PC-9 (cell line): Measurements from ENCODE around the gene CMBL. TPM values are rescaled to one million over a fixed set of nuclear protein-coding genes. Genes with fewer than 3 reads are reported as not detected.

Experiments used
- BruUV-seq: library from RNA; stranded (reverse); fragments of 400-500 nt; replicated peaks from 2 replicates; lab custom pipeline; 2021; lab: Mats Ljungman, UMichigan
- CTCF ChIA-PET: fragments of 300-600 bp; sonication (Branson Sonifier 250); formaldehyde crosslinking; loops from one replicate; lab custom pipeline; 2022; ENCODE audit warnings: antibody characterized with exemption; lab: Charles Lee
- POLR2A ChIA-PET: fragments of 300-600 bp; sonication (Branson Sonifier 250); formaldehyde crosslinking; loops from one replicate; lab custom pipeline; 2022; ENCODE audit warnings: antibody characterized with exemption; ENCODE audit not compliant: unreplicated experiment; lab: Charles Lee
- DNase-seq, 2 experiments: peaks; one replicate each; pipeline versions ENCODE4 v3.0.0 to v3.0.0-alpha.2; 2015 to 2022; ENCODE audit warnings: mixed read lengths in 1 of 2
- H2AFZ ChIP-seq: fragments of 200-600 bp; sonication (generic); 2 replicates; pipeline ENCODE4 v1.8.1; 2017; ENCODE audit warnings: antibody characterized with exemption
- H3F3A ChIP-seq: fragments of 200-600 bp; sonication (generic); 2 replicates; pipeline ENCODE4 v1.8.1; 2017; ENCODE audit warnings: antibody characterized with exemption, mild to moderate bottlenecking, low read depth; ENCODE audit not compliant: insufficient read depth
- H3K27ac ChIP-seq: fragments of 200-600 bp; sonication (generic); 2 replicates; pipeline ENCODE4 v1.6.1; 2016; ENCODE audit warnings: mixed run types
- H3K27me3 ChIP-seq: fragments of 200-600 bp; sonication (generic); 2 replicates; pipeline ENCODE4 v1.6.1; 2016; ENCODE audit warnings: low read depth, mixed run types; ENCODE audit not compliant: insufficient read depth
- H3K36me3 ChIP-seq: fragments of 200-600 bp; sonication (generic); 2 replicates; pipeline ENCODE4 v1.6.1; 2016; ENCODE audit warnings: low read depth, mixed run types
- H3K4me1 ChIP-seq: fragments of 200-600 bp; sonication (generic); replicated peaks from 2 replicates; pipeline ENCODE4 v1.6.1; 2016; ENCODE audit warnings: mixed run types; ENCODE audit not compliant: insufficient read depth
- H3K4me2 ChIP-seq: fragments of 200-600 bp; sonication (generic); 2 replicates; pipeline ENCODE4 v1.6.1; 2017; ENCODE audit warnings: mixed run types
- H3K4me3 ChIP-seq: fragments of 200-600 bp; sonication (generic); 2 replicates; pipeline ENCODE4 v1.6.1; 2016; ENCODE audit warnings: mixed run types
- H3K79me2 ChIP-seq: fragments of 200-600 bp; sonication (generic); 2 replicates; pipeline ENCODE4 v1.6.1; 2017; ENCODE audit warnings: low read depth, mixed run types
- H3K9me2 ChIP-seq: fragments of 200-600 bp; sonication (generic); 2 replicates; pipeline ENCODE4 v1.8.1; 2017; ENCODE audit warnings: mild to moderate bottlenecking; ENCODE audit not compliant: insufficient read depth
- H3K9me3 ChIP-seq: fragments of 200-600 bp; sonication (generic); 2 replicates; pipeline ENCODE4 v1.8.1; 2016; ENCODE audit warnings: low read depth; ENCODE audit not compliant: insufficient read depth
- H4K20me1 ChIP-seq: fragments of 200-600 bp; sonication (generic); 2 replicates; pipeline ENCODE4 v1.8.1; 2017; ENCODE audit not compliant: insufficient read depth
- CTCF ChIP-seq: fragments of 200-600 bp; sonication (generic); conservative IDR thresholded peaks from 2 replicates; pipeline ENCODE4 v1.6.1; 2017; ENCODE audit warnings: mixed run types, antibody characterized with exemption, mild to moderate bottlenecking, moderate library complexity
- EZH2 ChIP-seq: fragments of 200-600 bp; sonication (generic); IDR thresholded peaks from 2 replicates; pipeline ENCODE4 v1.8.0; 2017; ENCODE audit warnings: antibody characterized with exemption, low read depth
- intact Hi-C: fragments of 100-400 bp; cut with micrococcal nuclease; formaldehyde crosslinking; loops from one replicate; pipeline ENCODE4 v1.10.0; 2022; ENCODE audit not compliant: unreplicated experiment
- total RNA-seq: library from RNA; stranded (reverse); gene quantifications from 2 replicates; pipeline ENCODE4 v1.2.3, GENCODE V29; 2021

The CMBL gene
- total RNA-seq, 1 experiment from 2014 or later = 286 TPM

DNA sequence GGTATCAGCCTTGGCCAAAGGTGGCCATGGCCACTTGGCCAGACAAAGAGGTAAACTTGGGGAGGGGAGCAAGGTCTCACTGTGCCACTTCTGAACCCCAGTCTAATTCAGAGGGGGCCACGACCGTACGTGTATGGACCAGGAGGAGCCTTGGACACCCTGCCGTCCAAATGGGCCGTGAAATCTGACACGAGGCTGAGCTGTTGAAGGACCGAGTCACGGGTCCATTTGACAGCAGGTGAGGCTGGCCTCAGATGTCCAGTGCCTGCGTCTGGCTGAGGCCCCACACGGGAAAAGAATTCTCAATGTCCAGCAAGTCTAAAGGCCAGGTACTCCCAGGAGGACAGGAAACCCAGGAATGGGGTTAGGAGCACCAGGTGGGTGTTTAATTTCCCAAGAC lies 17.7 kb downstream of the CMBL start:
- CTCF ChIA-PET = no interaction called here

DNA sequence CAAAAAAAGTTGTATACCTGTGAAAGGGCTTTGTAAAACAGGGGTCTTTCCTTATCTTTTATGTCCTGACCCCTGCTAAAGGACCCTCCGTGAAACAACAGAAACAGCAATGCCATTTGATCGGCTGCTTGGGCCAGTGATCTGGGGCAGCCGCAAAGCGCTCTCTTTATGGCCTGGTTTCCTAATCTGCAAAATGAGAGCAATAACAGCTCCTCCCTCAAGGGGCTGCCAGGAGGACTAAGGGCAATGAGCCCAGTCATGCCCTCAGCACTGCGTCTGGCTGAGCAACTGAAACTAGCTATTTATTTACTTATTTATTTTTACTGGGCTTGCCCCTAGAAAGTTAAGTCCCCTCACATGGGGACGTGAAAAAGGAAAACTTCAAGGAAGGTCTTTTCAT lies 18.3 kb downstream of the CMBL start:
- BruUV-seq = TSS peak; percentile 78
- CTCF ChIA-PET = interaction anchor here (0.8 kb wide), 1 partner anchor 64 kb away, joined by 3 read pairs; the partner anchor contains the start of gene MARCHF6
- DNase-seq = peak; percentile 47 to 57

More for the DNA sequence above, 17.7 kb downstream of the CMBL start:
- POLR2A ChIA-PET = interaction anchor here (0.5 to 1.3 kb wide), 2 partner anchors 63 to 177 kb away, joined by 3 to 9 read pairs; partner anchors contain the start of gene MARCHF6
- Histone ChIP-seq H3K4me1 (peaks cover 26% of the 10 kb centered on the region), H3K27ac (peak overlapping the region; percentile 96), H3F3A (peaks cover 34% of the 10 kb centered on the region), H4K20me1 (no peaks in the 10 kb centered on the region), H3K4me3 (no peak overlapping the region), H3K9me2 (no peaks in the 10 kb centered on the region), H3K27me3 (no peaks in the 10 kb centered on the region), H3K4me2 (no peak overlapping the region), H3K79me2 (no peaks in the 10 kb centered on the region), H3K9me3 (no peaks in the 10 kb centered on the region), H2AFZ (no peak overlapping the region), H3K36me3 (peaks cover 4% of the 10 kb centered on the region; the same call in 1 of the 2 replicates)
- no TSS peak for BruUV-seq
- DNase-seq = no peak
- TF ChIP-seq CTCF (no peak), EZH2 (no peak)
- intact Hi-C loops = loop anchor here (2.0 kb wide), 1 partner anchor 43 kb away; no protein-coding TSS in a partner anchor

More for the DNA sequence above, 18.3 kb downstream of the CMBL start:
- Histone ChIP-seq H3K36me3 (peaks cover 8% of the 10 kb centered on the region), H3K4me1 (peaks cover 26% of the 10 kb centered on the region), H3K4me2 (peak overlapping the region; percentile 65), H2AFZ (no peak overlapping the region; the same call in 1 of the 2 replicates), H4K20me1 (no peaks in the 10 kb centered on the region), H3K27me3 (no peaks in the 10 kb centered on the region), H3K9me3 (no peaks in the 10 kb centered on the region), H3K79me2 (no peaks in the 10 kb centered on the region), H3K9me2 (no peaks in the 10 kb centered on the region), H3K27ac (peak overlapping the region; percentile 96), H3K4me3 (0 out of 2 replicates have a peak overlapping the region, but pooled peaks have one; percentile 12), H3F3A (peaks cover 39% of the 10 kb centered on the region)
- POLR2A ChIA-PET = interaction anchor here (0.5 to 1.3 kb wide), 4 partner anchors 12 to 178 kb away, joined by 3 to 9 read pairs (median 6); partner anchors contain the start of gene MARCHF6
- intact Hi-C loops = loop anchor here (2.0 kb wide), 1 partner anchor 43 kb away; no protein-coding TSS in a partner anchor
- TF ChIP-seq CTCF = no peak; the same call in 1 of the 2 replicates
- no peak for TF ChIP-seq EZH2
